Glomerular visceral epithelial cell (primary cell): ENCODE measurements around the gene RNF168.
"Not testable (repeated sequence)": the region's sequence is repeated elsewhere in the genome, so short reads cannot be mapped to it uniquely, and the experiment has no call there.

Experiments
- DNase-seq: peaks from one replicate; pipeline ENCODE4 v3.0.0-alpha.2; 2016; ENCODE audit errors: extremely low spot score

The RNF168 gene

GRCh38 chr3:196503196-196504076 is at the start of gene RNF168:
Gene RNF168 (minus strand): TSS chr3:196503768. CDS start chr3:196503173, 595 bp downstream.
- peak; percentile 93 for DNase-seq

- DNase-seq, result no peak
Observed at GRCh38 chr3:196552253-196552652, 48.7 kb upstream of the RNF168 start.

GRCh38 chr3:196550172-196550571 is 46.6 kb upstream of the RNF168 start:
- DNase-seq, result not testable (repeated sequence)

GRCh38 chr3:196549312-196549711 is 45.7 kb upstream of the RNF168 start:
- DNase-seq, result not testable (repeated sequence)

- DNase-seq, result no peak
Observed at GRCh38 chr3:196547067-196547466, 43.5 kb upstream of the RNF168 start.

- no peak for DNase-seq
Observed at GRCh38 chr3:196546537-196546936, 43.0 kb upstream of the RNF168 start.

GRCh38 chr3:196544491-196544992 is 41.0 kb upstream of the RNF168 start:
- no peak for DNase-seq

- DNase-seq, result no peak
Observed at GRCh38 chr3:196541684-196542445, 38.3 kb upstream of the RNF168 start.

- DNase-seq, result no peak
Observed at GRCh38 chr3:196537319-196537984, 33.9 kb upstream of the RNF168 start.

- no peak for DNase-seq
Observed at GRCh38 chr3:196533260-196533681, 29.7 kb upstream of the RNF168 start.

- no peak for DNase-seq
Observed at GRCh38 chr3:196531418-196531817, 27.9 kb upstream of the RNF168 start.

- peak; percentile 12 for DNase-seq
Observed at GRCh38 chr3:196528639-196529233, 25.2 kb upstream of the RNF168 start.

GRCh38 chr3:196525141-196525540 is 21.6 kb upstream of the RNF168 start:
- no peak for DNase-seq

- no peak for DNase-seq
Observed at GRCh38 chr3:196524527-196524926, 21.0 kb upstream of the RNF168 start.

GRCh38 chr3:196523841-196524240 is 20.3 kb upstream of the RNF168 start:
- DNase-seq, result no peak

- not testable (repeated sequence) for DNase-seq
Observed at GRCh38 chr3:196521291-196521690, 17.7 kb upstream of the RNF168 start.

GRCh38 chr3:196519718-196520082 is 16.1 kb upstream of the RNF168 start:
- no peak for DNase-seq

GRCh38 chr3:196518966-196519717 is 15.6 kb upstream of the RNF168 start:
- peak; percentile 66 for DNase-seq

- DNase-seq, result no peak
Observed at GRCh38 chr3:196517919-196518318, 14.4 kb upstream of the RNF168 start.

- no peak for DNase-seq
Observed at GRCh38 chr3:196517162-196517800, 13.7 kb upstream of the RNF168 start.
